Globus pallidus (tissue), 1 donor: ENCODE results near the gene LRRC41.
"Not testable (repeated sequence)": the region's sequence is repeated elsewhere in the genome, so short reads cannot be mapped to it uniquely, and the experiment has no call there.

Experiments
- DNase-seq: peaks from one replicate; pipeline ENCODE4 v3.0.0-alpha.2; 2015; ENCODE audit warnings: low spot score

Gene LRRC41

DNA sequence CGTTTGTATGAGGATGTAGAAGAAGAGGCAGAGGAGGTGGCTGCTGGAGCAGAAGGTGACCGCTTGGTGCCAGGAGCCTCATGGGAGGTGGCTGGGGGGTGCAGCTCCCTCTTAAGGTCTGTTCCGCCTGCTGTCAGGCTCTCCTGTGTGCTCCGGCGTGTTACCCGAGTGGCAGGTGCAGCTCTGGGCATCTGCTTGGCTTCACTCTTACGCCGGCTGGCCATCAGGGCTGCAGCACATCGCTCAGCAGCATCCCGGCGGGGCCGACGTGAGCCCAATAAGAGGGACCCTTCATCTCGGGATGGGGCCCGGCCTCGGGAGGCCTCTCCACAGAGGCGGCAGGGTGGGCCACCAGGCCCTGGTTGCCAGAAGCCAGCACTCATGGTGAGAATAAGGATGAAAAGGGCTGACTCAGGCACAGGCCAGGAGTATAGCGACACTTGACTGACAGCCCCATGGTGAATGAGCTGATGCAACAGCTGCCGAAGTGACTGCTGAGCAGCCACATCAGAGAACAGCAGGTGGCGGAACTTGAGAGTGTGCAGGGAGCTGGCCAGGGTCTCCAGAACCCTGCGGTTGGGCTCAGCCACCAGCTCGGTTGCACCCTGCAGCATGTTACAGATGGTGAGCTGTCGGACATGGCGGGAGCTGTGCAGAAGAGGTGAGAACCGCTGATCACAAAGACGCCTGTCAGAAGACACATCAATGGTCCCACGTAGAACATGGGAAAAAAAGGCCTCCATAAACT lies 17.5 kb downstream of the LRRC41 start:
- DNase-seq = no peak

DNA sequence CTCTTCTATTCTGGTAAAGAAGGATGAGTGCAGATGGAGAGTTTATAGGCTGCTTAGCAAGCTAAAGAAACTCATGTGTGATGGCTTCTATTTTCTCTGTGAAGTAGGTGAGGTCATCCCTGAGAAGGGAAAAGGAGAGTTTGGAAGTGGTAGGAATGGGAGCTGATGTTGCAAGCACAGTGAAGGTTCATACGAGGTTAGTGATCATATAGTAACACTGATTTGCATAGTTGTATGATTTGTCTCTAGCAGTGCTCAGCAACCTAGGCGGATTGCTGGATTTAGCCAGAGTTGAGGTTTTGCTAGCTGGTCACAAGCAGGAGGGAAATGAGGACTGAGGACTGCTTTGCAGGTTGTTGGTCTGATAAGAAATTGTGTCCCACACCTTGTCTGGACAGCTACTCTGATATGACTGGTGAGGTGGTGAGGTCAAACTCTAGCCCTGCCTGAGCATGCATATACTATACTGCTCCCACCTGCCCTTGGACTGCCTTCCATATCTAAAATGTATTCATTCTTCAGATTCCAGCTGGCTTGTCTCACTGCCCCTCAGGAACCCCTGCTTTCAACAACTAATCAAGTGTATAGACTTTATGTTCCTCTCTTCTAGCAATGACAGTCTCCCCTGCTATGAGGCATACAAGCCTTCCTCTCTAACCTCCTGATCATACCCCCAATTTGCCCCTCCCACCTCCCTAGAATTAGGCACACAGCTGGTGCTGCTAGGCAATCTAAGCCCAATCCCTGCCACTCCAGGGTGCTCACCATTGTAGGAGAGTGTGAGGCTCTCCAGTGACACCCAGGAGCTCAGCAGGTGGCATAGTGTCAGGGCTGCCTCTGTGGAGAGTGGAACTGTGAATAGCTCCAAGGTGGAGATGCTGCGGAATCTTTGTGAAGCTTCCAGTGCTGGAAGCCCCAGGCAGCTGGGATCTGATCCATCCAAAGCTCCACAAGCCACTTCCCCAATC lies 18.5 kb downstream of the LRRC41 start:
- no peak for DNase-seq

- no peak for DNase-seq
These were observed 19.4 kb downstream of the LRRC41 start for GRCh38 chr1:46284058-46284457.

- no peak for DNase-seq
These were observed 22.4 kb downstream of the LRRC41 start for GRCh38 chr1:46281021-46281420.

- DNase-seq = no peak
These were observed 23.3 kb downstream of the LRRC41 start for GRCh38 chr1:46280092-46280491.

DNA sequence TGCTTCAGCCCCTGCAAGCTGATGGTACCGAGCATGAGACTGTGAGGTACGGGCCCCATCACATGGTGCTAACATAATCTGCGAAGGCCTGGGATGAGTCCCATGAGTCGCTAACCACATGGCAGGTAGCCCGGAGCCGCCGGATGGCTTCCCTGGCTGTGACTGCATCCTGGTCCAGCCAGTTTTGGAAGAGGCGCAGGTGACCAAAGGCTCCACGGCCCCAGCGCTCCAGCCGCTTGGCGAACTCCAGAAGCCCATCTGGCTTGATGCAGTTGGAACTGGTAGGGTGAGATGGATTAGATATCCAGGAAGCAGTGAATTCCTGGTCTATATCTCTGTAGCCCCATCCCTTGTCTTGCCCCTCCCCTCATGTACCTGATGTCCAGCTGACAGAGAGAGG lies 24.6 kb downstream of the LRRC41 start:
- no peak for DNase-seq

DNA sequence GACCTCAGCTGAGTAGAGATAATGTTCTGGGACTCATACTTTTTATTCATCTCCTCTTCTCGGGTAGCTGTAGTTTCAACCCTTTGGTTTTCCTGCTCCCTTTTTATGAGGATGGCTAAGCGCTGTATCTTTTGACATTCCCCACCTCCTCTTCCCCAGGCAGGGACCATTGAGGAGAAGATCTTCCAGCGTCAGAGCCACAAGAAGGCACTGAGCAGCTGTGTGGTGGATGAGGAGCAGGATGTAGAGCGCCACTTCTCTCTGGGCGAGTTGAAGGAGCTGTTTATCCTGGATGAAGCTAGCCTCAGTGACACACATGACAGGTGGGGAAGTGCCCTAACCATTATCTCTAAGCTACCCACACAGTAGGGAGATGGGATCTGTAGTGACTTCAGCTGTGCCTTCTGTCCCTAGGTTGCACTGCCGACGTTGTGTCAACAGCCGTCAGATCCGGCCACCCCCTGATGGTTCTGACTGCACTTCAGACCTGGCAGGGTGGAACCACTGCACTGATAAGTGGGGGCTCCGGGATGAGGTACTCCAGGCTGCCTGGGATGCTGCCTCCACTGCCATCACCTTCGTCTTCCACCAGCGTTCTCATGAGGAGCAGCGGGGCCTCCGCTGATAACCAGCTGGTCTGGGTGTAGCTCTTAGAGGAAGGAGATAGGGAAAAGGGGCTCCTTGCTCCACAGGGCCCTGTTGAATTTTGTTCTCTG lies 25.6 kb downstream of the LRRC41 start:
- DNase-seq = no peak

- no peak for DNase-seq
These were observed 28.4 kb downstream of the LRRC41 start for GRCh38 chr1:46275030-46275337.

DNA sequence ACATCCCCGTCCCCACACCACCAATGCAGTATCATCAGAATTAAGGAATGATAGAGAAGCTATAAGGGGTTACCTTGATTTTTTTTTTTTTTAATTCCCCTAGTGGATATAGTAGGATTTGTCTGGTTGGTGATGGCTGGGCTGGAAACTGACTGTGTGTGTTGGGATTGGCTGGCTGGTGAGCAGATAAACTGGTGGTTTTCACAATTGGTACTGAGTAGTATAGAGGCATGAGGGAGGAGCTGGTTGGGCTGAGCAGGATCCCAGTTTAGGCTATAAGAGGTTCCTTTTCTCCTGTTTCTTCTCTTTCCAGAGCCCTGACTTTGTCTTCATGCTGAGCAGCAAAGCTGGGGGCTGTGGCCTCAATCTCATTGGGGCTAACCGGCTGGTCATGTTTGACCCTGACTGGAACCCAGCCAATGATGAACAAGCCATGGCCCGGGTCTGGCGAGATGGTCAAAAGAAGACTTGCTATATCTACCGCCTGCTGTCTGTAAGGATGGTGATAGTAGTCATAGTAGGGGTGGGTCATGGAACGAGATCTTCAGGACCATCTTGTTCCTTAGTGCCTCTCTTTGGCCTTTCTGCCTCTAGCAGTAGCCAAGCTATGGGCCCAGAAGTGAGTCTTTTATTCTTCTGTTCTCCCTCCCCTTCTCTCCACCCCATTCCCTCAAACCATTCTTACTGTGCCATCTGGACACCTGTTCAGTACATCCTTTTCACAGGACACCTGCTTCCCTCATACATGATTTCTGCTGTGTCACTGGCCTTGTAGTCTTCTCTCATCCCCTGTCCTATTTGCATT lies 29.0 kb downstream of the LRRC41 start:
- no peak for DNase-seq

- no peak for DNase-seq
These were observed 34.8 kb downstream of the LRRC41 start for GRCh38 chr1:46268578-46268977.

DNA sequence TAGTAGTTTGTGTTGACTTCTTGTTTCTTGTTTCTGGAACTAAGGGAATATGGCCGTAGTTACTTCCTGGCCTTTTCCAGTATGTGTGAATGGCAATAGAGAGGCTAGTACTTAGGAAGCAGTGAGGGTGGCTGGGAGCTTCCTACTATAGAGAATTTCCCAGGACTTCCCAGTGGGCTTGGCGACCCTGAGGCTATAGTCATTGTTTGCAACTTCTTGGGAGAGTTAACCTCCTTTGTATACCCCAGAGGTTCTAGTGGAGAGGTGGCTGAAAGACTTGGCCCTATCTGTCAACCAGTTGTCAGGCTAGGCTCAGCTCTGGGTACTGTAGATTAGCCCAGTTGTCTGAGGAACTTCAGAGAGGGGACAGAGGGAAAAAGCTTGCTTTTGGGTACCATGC lies 40.3 kb downstream of the LRRC41 start:
- no peak for DNase-seq

GRCh38 chr1:46262508-46262907 lies 40.9 kb downstream of the LRRC41 start:
- DNase-seq = no peak

GRCh38 chr1:46256523-46256922 lies 46.9 kb downstream of the LRRC41 start:
- no peak for DNase-seq

- no peak for DNase-seq
These were observed 48.7 kb downstream of the LRRC41 start for GRCh38 chr1:46254668-46255067.

DNA sequence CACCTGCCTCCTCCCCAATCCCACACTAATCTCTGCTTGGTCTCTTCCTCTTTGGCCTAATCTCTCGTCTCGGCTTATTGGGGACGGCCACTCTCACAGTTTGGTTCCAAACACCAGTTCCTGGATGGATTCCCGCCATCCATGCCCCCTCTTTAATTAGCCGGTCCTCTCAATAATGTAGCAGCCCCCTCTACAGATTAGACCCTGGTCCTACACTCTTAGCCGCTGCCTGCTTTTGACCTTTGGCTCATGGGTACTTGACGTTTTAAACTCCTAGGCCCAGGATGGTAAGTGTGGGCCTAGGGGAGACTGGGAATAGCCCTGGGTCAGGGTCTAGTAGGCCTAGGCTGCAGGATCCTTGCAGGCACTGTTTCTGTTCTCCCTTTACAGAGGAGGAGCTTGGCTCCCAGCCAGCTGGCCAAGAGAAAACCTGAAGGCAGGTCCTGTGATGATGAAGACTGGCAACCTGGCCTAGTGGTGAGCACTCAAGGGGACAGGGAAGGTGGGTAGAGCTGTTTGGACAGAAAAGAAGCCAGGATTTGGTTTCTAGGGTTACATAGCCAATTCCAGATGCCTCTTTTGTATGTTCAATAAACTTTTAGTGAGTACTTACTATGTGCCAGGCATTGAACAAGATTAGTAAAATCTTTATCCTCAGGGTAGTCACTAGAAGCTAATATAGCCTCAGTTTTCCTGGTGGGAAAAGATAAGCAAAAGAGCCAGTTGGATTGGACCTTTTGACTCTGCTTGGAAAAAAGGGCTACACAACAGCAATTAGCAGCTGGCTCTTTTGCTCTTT lies 55.1 kb downstream of the LRRC41 start:
- no peak for DNase-seq

DNA sequence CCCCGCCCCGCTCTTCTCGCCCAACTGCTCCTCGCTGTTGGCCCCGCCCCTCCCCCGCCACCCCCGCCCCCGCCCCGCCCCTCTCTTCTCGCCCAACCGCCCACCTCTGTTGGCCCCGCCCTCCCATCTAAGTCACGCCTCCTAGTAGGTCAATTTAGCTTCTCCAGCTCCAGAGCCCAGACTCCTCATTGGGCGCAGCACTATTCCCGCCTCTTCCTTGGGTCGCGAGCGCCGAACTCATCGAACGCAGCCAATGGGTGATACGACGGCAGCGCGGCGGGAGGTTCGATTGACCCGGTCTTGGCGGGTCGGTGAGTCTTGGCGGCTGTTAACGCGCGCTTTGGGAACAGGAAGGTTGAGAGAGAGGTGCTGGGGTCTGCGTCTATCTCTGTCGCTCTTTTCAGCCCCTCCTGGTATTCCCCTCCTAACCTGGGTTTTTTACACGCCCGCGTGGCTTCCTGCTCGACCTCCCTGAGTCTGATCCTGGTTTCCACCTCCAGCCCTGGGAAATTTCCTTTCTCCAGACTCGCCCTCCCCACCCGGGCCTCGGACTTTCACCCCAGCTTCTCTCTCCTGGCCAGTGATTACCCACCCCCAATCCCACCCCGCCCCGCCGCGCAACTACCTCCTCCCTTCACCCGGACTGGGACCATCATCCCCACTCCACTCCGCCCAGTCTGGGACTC lies 55.8 kb downstream of the LRRC41 start, which contains the start of gene RAD54L:
RAD54L (plus strand) TSS at position 328 of the 686 bp plus-strand sequence. CDS start 643 bp downstream, outside the sequence.
- peak; percentile 98 for DNase-seq

GRCh38 chr1:46246548-46247435 lies 56.6 kb downstream of the LRRC41 start:
- DNase-seq = no peak

DNA sequence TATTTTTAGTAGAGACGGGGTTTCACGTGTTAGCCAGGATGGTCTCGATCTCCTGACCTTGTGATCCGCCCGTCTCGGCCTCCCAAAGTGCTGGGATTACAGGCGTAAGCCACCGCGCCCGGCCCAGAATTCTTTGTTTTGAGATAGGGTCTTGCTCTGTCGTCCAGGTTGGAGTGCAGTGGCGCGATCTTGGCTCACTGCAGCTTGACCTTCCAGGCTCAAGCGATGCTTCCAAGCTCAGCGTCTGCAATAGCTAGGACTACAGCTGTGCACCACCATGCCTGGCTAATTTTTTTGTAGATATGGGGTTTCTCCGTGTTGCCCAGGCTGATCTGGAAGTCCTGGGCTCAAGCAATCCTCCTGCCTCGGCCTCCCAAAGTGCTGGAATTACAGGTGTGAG lies 57.3 kb downstream of the LRRC41 start:
- DNase-seq = not testable (repeated sequence)
